Right renal cortex interstitium (tissue), 3 donors: ENCODE data around the gene C17orf100. TPM values are rescaled to one million over a fixed set of nuclear protein-coding genes. Genes with fewer than 3 reads are reported as not detected.

ENCODE experiments used
- DNase-seq, 3 donors: peaks; one replicate each; pipeline ENCODE4 v3.0.0-alpha.2; 2013; ENCODE audit warnings: low read depth in 3 of 3, low spot score in 2 of 3
- polyA plus RNA-seq, 3 donors: library from polyadenylated mRNA; unstranded; fragments of 120-200 nt; gene quantifications; one replicate each; pipeline ENCODE4 v1.2.1, GENCODE V29; 2013; ENCODE audit not compliant: insufficient read length in 3 of 3

C17orf100 gene
- polyA plus RNA-seq, 3 donors: 10.2 to 10.4 (median 10.3) TPM

DNA sequence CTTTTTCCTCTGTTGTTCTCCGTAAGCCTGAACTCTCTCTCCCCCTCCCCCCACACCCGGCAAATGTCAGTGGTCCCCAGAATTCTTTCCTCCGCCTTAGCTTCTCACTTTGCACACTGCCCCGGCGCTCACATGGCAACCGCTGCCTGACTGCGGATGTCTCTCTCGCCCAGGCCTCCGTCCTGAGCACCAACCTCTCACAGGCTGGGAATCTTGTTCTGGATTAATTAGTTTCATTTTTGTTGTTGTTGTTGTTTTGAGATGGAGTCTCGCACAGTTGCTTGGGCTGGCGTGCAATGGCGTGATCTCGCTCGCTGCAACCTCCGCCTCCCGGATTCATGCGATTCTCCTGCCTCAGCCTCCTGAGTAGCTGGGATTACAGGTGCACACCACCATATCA, 16.7 kb downstream of the C17orf100 start:
- no peak for DNase-seq

DNA sequence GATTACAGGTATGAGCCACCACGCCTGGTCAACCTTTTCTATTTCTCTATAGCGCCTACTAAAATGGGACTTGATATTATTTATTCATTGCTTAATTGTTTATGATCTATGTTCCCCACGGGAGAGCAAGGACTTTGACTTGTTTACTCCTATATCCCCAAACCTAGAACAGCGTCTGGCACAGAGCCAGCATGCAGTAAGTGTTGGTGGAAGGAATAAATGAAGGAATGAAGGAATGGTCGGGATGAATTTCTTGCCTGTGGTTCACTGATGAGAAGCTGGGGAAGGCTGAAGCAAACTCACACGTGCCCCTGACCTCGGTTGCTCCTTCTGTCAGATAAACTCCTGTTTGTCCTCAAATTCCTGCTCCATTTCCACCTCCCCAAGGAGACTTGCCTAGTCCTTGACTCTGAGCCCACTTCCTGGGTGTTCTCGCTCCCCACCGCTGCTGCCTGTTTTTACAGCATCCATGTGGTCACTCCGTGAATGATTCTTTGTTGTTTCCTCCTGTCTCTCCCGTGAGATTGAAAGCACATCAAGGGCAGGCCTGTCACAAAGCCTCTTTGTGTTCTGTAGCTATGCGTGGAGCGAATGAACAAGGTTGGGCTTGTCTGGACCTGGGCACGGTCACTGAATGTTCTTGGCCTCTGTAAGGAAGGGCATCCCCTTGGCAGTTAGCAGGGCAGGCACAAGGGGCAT, 17.3 kb downstream of the C17orf100 start:
- DNase-seq: no peak

DNA sequence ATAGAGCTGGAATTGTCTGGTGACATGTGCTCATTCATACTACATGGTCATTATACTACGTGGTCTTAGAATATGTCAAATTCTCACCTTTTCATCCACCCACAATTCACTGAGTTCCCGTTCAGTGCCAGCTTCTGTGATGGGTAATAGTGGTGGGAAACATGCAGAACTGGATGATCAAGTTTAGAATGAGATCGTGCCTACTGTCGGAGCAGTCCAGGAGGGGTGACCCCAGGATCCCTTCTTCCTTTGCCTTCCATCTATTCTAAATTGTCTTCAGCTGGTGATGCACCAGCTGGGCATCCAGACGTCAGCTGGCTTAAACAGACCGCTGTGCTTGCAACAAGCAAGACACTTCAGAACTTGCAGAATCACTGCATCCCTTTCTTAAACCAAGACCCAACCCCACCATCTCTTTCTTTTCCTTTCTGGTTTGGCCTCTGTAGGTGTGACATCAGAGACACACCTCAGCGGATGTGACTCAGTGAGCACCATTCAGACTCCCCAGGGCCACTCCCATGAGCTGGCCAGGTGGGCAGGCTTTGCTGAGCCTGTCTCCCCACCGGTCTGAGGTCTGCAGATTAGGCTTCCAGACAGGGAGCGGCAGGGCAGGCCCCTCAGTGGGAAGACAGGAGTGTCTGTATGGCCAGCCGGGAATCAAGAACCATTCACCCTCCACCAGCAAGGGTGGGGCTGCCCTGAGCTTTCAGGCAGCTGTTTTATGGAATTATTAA, 18.1 kb downstream of the C17orf100 start:
- DNase-seq: no peak

DNA sequence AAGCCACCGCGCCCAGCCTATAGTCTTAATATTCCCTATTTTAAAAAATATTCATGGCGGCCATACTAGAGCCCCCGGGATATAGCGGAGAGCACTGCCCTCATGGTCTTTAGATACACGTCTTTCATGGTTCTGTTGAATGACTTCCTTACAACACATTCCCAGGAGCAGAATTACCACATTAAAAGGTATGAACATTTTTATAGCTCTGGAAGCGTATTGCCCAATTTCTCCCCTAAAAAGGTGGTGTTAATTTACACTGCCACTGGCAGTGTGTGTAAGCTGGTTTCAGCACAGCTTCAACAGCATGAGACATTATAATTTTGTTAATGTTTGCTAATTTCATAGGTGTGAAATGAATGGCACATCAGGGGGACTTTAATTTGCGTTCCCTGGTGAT, 19.0 kb downstream of the C17orf100 start:
- no peak for DNase-seq

DNA sequence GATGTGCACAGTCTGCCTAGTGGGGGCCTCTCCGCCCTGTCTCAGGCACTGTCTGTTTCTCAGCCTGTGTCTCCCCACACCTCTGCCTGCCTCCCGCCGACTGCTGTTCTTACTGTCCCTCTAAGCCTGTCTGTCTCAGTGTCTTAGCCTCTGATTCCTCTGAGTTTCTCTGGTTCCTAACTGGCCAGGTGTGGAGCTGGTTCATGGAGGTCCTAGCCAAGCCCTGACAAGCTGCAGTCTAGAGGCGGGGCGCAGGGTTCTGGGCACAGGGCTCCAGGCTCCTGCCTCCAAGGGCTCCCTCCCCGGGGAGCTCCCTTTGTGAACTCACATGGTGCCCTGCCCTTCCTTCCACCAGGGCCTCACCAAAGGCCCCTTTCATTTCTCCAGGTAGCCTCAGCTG, 19.4 kb downstream of the C17orf100 start:
- no peak for DNase-seq

DNA sequence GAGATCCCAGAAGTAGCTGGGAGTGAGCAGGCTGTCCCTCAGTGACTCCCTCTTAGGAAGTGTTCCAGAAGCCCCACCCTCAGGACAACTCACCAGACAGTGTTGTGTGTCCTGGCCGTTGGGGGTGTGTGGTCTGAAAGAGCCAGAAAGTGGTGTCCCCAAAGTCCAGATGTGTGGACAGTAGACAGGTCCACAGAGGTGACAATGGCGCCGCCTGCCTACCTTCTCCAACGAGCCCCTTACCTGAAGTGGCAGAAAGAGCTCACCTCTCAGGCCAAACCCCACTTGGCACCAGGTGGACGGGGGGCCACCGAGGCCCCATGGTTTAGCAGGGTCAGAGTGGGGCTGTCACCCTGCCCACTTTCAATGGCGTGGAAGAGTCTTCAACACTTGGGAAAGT, 19.9 kb downstream of the C17orf100 start:
- no peak for DNase-seq

DNA sequence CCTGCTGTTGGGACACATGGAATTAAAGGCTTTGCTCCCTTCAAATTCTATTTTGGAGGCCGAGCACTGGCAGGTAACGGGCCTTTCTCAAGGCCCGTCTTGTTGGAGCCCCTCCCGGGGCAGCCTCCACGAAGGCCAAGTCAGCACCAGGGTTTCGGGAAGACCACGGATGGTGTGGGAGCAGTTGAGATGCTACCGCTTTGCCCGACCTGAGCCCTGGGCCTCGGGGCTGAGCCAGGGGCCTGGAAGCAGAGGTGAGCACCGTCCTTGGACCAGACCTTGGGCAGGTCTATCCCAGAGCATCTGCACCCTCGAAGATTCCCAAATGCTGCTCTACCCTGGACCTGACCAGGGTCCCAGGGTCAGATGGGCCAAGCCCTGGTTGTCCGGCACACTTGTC, 23.0 kb downstream of the C17orf100 start:
- no peak for DNase-seq

DNA sequence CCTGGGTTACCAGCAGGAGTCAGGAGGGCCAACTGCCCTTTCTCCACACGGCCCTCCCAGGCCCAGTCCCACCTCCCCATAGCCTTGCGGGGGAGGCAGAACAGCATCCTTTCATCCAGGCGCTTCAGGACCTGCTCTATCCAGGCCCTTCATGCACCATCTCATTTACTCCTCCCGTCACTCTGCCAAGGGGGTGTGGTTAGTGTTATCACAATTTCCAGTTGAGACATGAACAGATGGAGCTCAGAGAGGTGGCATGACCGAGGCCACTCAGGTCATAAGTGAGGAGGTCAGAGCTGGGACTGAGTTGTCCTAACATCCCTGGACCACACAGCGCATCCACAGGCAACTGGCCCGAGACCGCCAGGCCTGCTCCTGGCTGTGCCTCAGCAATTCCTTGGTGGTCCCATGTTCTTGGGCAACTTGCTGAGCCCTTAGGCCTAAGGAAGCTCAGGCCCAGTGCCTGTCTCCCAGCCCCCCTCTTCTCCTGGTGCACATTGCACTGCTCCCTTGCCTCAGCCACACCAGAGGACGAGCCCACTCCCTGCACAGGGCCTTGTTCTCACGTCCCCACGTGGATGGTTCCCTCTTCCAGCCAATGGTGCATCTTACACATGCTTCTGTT, 23.8 kb downstream of the C17orf100 start:
- DNase-seq: no peak

DNA sequence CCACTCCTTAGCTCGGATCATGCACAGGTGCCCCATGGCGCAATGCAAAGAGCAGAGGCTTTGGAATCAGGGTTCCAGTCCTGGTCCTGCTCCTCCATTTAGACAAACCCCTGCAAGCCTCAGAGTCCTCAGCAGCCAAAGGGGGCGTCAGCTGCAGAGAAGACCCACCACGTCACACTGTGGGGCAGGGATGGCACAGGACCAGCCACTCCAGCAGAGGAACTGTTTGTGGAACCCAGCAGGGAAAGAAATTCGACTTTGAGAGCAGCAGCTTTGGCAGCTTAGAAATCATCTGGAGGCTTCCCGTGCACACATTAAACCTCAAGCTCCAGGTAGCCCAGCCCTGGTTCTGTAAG, 25.2 kb downstream of the C17orf100 start:
- no peak for DNase-seq

DNA sequence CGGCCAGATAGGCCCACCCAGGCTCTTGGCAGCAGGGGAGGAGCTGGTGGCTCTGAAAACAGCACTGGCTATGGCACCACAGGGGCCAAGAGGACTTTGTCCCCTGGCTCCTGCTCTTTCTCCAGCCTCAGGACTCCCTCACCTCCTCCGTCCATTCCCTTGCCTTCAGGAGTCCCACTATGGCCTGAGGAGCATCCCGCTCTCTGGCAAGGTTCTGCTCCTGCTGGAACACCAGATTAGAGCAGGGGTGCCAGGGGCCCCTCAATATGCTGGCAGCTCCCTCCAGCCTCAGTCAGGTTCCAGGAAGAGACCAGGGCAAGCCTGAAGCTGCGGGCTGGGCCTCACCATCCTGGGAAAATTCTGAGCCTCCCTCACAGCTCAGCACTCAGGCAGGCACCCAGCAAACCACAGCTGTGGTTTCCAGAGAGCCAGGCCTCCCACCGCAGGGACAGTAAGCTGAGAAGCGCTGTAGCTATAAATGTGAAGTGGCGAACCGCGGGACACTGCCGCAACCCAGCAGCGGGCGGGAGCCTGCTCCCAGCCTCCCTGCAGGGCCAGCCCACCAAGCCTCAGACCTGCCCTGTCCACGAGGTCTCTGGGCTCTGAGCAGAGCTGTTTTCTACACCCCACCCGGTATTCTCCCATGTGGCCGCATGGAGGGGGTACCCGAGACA, 25.7 kb downstream of the C17orf100 start:
- no peak for DNase-seq

DNA sequence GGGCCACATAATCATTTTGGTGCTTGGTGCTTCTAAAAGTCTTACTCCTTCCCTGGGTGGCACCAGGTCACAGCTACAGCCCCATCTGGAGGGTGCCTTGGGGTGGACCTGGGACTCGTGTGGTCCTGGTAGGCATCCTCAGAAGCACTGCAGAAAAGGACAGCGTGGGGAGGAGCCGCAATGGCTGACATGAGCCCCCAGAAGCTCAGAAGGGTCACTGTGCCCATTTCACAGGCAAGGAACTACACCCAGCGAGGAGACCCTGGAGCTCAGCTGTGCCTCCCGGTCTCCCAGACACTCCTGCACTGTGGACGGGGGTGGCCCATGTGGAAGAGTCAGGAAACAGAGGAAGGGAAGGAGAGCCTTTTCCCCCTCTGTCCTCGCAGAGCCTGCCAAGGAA, 26.4 kb downstream of the C17orf100 start:
- no peak for DNase-seq

DNA sequence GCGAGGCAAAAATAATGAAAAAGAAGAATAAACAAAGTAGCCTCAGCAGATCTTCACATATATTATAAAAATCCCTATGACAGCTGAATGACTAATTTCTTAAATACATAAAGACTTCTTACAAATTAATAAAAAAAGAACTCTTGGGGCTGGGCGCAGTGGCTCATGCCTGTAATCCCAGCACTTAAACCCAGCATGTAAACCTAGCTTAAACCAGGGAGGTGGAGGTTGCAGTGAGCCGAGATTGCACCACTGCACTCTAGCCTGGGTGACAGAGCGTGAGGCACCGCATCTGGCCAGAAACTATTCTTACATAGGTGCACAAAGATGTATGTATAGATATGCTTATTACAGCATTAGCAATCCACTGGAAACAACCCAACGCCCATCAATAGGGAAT, 27.7 kb downstream of the C17orf100 start:
- DNase-seq: no peak

DNA sequence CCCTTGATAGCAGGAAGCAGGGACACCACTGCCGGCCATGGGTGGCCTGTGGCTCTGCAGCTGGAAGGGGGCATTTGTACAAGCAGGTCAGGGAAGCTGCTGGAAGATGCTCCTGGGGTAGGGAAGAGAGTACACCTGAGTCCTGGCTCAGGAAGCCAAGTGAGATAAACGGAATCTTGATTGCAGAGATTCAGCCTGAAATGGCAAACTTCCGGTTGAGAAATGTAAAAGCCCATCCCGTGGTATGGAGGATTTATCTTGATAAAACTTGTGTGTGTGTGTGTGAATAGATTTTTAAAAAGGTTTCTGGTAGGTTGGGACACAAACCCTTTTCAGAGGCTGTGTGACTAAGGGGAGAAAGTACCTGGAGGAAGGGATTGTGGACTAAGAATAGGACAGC, 29.6 kb downstream of the C17orf100 start:
- DNase-seq: no peak

DNA sequence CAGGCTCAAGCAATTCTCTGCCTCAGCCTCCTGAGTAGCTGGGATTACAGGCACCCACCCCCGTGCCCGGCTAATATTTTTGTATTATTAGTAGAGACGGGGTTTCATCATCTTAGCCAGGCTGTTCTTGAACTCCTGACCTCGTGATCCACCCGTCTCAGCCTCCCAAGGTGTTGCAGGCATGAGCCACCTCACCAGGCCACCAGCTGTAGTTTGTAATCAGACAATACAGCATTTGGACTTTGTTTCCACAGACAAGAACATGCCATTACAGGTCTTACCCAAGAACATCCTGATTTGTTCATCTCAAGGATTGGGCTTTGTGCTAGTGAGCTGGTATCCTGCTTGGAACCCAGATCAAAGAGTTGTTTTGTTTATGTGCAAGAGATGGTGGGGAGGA, 30.1 kb downstream of the C17orf100 start:
- DNase-seq: no peak

DNA sequence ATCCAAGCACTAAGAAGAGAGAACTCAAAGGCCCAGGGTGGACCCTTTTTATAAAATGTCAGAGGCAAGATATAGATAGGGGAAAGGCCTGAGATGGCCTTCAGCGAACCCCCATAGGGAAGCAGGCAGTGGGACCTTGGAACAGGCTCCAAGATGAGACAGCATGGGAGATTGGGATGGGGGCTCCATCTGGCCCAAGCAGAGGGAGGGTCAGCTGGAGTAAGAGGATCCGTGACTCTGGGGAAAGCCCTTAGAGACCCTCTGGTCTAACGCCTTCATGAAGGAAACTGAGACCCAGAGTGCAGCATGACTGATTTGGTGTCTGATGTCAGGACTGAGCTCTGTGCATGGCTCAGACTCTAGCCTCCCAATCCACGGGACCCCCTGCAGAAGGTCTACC, 30.8 kb downstream of the C17orf100 start:
- no peak for DNase-seq

DNA sequence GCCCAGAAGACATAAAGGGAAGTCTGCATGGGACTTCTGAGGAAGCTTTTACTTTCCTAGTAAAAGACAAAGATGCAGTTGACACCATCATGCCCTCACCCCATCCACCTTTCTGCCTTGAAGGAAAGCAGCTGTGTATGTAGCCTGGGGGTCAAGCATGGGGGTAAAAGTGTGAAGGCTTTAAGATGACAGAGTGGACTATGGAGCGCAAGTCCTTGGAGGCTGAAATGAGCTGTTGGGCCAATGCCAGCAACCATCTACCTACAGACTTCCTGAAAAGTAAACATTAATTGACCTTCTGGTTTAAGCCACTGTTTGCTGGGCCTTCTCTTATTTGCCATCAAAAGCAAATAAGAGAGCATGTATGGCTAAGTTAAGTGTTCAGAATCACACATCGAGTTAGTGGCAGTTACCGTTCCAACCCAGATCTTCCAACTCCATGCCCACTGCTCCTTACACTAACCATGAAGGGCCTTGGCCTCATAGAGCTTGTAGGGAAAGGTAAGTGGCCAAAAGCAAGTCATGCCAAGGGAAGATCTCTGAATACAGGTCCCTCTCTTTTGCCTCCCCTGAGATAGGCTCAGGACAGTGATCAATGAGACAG, 31.6 kb downstream of the C17orf100 start:
- no peak for DNase-seq

DNA sequence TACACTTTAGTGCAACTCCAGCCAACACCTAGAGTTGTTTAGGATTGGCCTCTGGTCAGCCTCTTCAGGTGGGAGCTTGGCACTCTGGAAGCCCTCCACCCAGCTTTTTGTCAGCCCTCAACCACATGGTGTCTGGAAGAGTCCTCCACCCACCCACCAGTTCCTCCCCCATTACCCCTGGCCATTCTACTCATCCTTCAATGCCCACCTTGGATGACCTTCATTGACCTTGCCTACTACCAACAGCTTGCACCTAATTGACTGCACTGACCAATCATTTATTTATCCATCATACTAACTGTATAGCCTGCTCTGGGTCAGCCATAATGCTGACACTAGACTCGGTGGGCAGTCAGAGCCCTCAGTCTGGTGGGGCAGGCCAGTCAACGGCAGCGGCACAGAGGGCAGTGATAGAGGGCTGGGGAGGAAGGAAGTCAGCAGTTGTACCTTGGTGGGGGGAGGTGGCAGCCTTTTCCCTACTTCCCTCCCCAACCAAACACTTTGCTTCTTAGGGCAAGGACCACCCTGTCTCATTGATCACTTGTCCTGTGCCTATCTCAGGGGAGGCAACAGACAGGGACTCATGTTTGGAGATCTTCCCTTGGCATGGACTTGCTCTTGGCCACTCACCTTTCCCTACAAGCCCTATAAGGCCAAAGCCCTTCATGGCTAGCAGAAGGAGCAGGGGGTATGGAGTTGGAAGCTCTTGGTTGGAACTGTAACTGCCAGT, 32.3 kb downstream of the C17orf100 start:
- no peak for DNase-seq

DNA sequence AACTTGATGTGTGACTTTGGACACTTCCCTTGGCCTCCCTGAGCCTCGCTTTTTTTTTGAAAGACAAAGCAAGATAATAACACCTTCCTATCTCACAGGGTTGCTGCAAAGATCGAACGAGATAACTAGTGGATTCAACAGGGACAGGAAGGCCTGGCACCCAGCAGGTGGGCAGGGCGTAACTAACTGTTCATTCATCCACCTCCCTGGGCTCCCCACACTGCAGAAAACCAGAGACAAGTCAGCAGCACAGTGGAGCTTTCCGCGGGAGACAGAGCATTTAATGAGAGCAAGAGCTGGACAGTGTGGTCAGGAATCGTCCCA, 32.9 kb downstream of the C17orf100 start:
- no peak for DNase-seq

DNA sequence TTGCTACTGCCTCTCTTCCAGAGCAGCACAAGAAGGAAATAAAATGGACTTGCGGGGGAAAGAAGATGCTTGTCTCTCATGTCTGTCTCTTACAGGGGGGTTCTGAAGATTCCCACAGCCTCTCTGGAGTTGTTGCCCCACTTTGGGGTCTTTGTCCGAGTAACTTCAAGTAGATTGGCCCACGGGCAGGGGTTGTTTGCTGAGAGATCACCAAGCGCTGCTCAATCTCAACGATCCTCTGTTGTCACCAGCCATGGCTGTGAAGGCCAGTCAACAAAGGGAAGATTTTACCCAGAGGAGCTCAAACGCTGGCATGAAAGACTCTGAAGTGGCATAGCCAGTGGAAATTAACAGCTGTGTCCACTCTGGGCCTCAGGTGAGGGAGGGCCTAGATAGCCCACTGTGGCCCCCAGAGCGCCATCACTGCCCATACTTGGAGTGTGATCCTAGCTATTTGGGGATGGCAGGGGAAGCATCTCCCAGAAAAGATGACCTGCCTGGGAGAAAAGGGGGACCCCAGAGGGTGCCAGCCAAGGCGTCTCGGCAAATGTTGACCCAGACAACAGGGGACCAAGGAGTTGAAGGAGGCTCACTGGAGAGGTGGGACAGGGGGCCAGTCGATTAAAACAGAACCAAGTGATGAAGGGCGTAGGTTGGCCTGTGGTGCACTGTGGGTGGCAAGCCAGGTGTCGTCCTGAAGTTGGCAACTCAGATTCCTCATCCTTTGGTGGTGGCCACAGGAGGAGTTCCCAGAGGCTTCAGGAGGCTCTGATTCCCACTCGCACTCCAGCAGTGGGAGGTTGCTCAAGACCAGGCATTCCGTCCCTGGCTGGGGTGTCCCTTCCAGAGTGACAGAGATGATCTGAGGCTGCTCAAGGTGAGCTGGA, 33.6 kb downstream of the C17orf100 start:
- no peak for DNase-seq

DNA sequence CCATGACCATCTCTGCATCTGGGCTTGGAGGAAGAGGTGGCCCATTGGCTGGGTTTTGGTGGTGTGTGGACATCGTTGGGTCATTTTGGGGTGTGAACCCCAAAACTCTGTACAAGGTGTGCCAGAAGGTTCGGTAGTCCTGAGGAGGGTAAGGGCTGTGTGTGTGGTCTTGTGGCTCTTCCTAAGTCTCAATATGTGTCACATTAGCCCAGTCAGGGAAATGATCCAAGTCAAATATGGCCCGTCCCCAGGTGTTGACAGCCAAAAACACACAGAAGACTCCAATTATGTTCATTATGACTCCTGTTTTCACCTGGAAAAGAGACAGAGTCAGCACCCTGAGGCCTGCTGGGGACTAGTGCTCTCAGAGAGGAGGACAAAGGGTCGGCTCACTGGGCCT, 34.5 kb downstream of the C17orf100 start:
- DNase-seq: no peak
